Astrocyte of the cerebellum (primary cell): ENCODE measurements around the gene MECR.
"Not testable (repeated sequence)": the region's sequence is repeated elsewhere in the genome, so short reads cannot be mapped to it uniquely, and the experiment has no call there.

ENCODE experiments used
- DNase-seq: peaks from one replicate; pipeline ENCODE4 v3.0.0-alpha.2; 2011; ENCODE audit warnings: low read depth
- H3K4me3 ChIP-seq: 2 replicates; pipeline ENCODE4 v1.5.1; 2011; ENCODE audit warnings: mild to moderate bottlenecking, low read depth, low read length, moderate library complexity
- in situ Hi-C: cut with HindIII; loops from 2 replicates; pipeline ENCODE4 v1.10.0; 2017; ENCODE audit warnings: low sequenced_read_pairs
- TF ChIP-seq, protein P1 (sequence below): IDR thresholded peaks from 2 replicates; pipeline ENCODE4 v1.5.1; 2012; ENCODE audit warnings: low read length, low read depth, moderate library complexity, mild to moderate bottlenecking; ENCODE audit errors: missing control alignments

The MECR gene

GRCh38 chr1:29159773-29160172 is 71.0 kb downstream of the MECR start:
- DNase-seq = no peak
- in situ Hi-C loops = loop anchor here (10.0 kb wide), 1 partner anchor 55 kb away; no protein-coding TSS in a partner anchor
- TF ChIP-seq, protein P1, sequence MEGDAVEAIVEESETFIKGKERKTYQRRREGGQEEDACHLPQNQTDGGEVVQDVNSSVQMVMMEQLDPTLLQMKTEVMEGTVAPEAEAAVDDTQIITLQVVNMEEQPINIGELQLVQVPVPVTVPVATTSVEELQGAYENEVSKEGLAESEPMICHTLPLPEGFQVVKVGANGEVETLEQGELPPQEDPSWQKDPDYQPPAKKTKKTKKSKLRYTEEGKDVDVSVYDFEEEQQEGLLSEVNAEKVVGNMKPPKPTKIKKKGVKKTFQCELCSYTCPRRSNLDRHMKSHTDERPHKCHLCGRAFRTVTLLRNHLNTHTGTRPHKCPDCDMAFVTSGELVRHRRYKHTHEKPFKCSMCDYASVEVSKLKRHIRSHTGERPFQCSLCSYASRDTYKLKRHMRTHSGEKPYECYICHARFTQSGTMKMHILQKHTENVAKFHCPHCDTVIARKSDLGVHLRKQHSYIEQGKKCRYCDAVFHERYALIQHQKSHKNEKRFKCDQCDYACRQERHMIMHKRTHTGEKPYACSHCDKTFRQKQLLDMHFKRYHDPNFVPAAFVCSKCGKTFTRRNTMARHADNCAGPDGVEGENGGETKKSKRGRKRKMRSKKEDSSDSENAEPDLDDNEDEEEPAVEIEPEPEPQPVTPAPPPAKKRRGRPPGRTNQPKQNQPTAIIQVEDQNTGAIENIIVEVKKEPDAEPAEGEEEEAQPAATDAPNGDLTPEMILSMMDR = no peak
- no peak overlapping the region for H3K4me3 ChIP-seq

DNA sequence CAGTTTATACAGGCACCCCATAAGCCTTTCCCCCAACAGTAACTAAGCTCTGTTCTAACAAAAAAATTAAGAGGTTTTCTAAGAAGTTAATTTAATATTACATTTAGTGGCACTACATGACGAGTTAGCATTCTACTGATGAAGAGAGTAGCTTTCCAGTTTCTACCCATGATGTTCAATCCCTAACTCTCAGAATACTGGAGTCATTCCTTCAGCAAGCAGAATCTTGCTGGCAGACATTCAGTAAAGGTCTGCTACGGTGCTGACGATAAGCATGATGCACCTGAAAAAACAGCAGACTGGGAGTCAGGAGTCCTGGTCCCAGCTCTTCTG is 73.5 kb downstream of the MECR start:
- DNase-seq = no peak
- TF ChIP-seq, protein P1 = no peak
- H3K4me3 ChIP-seq = no peak overlapping the region
- in situ Hi-C loops = no loop called here

- in situ Hi-C loops = no loop called here
- TF ChIP-seq, protein P1 = no peak
- DNase-seq = no peak
- no peak overlapping the region for H3K4me3 ChIP-seq
Observed at GRCh38 chr1:29156543-29157268, 74.0 kb downstream of the MECR start.

DNA sequence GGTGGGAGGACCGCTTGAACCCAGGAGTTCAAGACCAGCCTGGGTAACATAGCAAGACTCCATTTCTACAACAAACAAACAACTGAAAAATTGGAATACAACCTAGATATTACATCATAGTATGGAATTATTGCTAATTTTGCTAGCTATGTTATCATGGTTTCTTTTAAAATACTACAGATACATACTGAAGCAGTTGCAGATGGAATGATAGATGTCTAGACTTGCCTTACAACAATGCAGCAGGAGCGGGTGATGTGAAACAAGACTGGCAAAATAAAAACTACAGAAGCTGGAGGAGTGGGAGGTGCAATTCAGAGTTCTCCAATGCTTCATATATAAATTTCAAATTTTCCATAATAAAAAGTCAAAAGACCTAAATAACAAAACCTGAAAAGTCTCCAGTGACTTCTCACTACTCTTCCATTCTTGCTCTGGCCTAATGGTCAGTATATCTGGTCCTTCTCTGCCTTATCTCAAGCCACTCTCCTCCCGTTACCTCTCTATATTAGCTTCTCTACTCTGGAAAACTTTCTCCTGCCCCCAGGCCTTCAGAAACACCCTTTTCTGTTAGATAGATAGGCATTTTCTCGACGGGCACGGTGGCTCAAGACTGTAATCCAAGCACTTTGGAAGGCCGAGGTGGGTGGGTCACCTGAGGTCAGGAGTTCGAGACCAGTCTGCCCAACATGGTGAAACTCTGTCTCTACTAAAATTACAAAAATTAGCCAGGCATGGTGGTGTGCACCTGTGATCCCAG is 78.5 kb downstream of the MECR start:
- in situ Hi-C loops = no loop called here
- DNase-seq = no peak
- TF ChIP-seq, protein P1 = no peak
- no peak overlapping the region for H3K4me3 ChIP-seq

GRCh38 chr1:29150346-29150745 is 80.4 kb downstream of the MECR start:
- DNase-seq, in situ Hi-C loops: not testable (repeated sequence)

GRCh38 chr1:29148656-29149491 is 81.9 kb downstream of the MECR start:
- in situ Hi-C loops = no loop called here
- TF ChIP-seq, protein P1 = no peak
- no peak for DNase-seq
- no peak overlapping the region for H3K4me3 ChIP-seq

More at GRCh38 chr1:29150346-29150745, 80.4 kb downstream of the MECR start:
- H3K4me3 ChIP-seq = not testable (repeated sequence)
